ENCODE data around the gene KASH5.

KASH5 gene

DNA sequence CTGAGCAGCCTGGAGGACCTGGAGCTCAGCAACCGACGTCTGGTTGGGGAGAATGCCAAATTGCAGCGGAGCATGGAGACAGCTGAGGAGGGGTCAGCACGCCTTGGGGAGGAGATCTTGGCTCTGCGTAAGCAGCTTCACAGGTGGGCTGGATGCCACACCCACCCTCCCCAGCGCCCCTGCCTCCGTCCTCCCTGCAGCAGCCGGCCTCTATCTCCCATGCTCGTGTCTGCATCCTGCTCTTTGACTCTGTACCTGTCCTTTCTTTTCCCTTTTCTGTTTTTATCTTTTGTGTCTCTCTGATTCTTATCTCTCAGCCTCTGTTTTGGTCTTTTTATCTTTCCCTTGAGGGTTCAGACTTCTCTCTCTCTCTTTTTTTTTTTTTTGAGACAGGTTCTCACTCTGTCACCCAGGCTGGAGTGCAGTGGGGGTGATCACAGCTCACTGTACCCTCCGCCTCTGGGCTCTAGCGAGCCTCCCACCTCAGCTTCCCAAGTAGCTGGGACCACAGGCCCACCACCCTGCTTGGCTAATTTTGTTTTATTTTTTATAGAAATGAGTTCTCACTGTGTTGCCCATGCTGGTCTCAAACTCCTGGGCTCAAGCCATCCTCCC lies 10.1 kb downstream of the KASH5 start:
- no peaks in the 10 kb centered on the region for H3F3A ChIP-seq (ENCODE audit: insufficient read depth, low read length)
- no peak overlapping the region for H3K4me3 ChIP-seq (ENCODE audit: low read length)
- no peaks in the 10 kb centered on the region for H3K9me2 ChIP-seq (replicated peaks; ENCODE audit: insufficient read depth, low read length)
- TF ChIP-seq EZH2 (optimal IDR thresholded peaks at IDR 0.05; ENCODE audit: low read depth, low read length) (no peak), EZH2phosphoT487 (IDR thresholded peaks at IDR 0.05; ENCODE audit: low read length) (no peak)
- TF ChIP-seq, protein P1, sequence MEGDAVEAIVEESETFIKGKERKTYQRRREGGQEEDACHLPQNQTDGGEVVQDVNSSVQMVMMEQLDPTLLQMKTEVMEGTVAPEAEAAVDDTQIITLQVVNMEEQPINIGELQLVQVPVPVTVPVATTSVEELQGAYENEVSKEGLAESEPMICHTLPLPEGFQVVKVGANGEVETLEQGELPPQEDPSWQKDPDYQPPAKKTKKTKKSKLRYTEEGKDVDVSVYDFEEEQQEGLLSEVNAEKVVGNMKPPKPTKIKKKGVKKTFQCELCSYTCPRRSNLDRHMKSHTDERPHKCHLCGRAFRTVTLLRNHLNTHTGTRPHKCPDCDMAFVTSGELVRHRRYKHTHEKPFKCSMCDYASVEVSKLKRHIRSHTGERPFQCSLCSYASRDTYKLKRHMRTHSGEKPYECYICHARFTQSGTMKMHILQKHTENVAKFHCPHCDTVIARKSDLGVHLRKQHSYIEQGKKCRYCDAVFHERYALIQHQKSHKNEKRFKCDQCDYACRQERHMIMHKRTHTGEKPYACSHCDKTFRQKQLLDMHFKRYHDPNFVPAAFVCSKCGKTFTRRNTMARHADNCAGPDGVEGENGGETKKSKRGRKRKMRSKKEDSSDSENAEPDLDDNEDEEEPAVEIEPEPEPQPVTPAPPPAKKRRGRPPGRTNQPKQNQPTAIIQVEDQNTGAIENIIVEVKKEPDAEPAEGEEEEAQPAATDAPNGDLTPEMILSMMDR (IDR thresholded peaks at IDR 0.05; ENCODE audit: low read length) = no peak
- no peak overlapping the region for H3K9ac ChIP-seq (ENCODE audit: low read length)
- no peak for DNase-seq
- H3K9me3 ChIP-seq (replicated peaks; ENCODE audit: insufficient read depth, low read length) = no peaks in the 10 kb centered on the region
- H3K4me1 ChIP-seq (ENCODE audit: low read length) = no peaks in the 10 kb centered on the region
- H3K4me2 ChIP-seq (ENCODE audit: low read depth, low read length) = no peak overlapping the region
- H2AFZ ChIP-seq (ENCODE audit: low read length) = no peak overlapping the region
- H3K36me3 ChIP-seq (replicated peaks; ENCODE audit: insufficient read depth, low read length) = no peaks in the 10 kb centered on the region
- no peaks in the 10 kb centered on the region for H4K20me1 ChIP-seq (ENCODE audit: insufficient read depth, low read length)
- peaks cover 42% of the 10 kb centered on the region for H3K27me3 ChIP-seq (replicated peaks; ENCODE audit: insufficient read depth, low read length)
- no peak overlapping the region for H3K27ac ChIP-seq (ENCODE audit: low read length)
- no peaks in the 10 kb centered on the region for H3K79me2 ChIP-seq (ENCODE audit: low read length)

DNA sequence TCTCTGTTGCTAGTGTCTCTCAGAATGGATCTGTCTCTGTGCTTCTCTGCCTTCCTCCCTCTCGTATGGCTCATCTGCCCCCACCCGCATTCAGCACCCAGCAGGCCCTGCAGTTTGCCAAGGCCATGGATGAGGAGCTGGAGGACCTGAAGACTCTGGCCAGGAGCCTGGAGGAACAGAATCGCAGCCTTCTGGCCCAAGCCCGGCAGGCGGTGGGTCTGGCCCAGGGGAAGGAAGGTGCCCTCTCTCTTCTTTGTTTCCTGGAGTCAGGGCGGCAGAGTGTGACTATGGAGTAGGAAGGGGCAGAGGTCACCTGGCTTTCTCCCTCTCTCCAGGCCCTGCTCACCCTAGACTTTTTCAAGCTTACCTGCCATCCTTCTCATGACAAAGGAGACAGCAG lies 10.9 kb downstream of the KASH5 start:
- Histone ChIP-seq H3K27ac (ENCODE audit: low read length) (no peak overlapping the region), H3K4me3 (ENCODE audit: low read length) (no peak overlapping the region), H3K4me2 (ENCODE audit: low read depth, low read length) (no peak overlapping the region)

DNA sequence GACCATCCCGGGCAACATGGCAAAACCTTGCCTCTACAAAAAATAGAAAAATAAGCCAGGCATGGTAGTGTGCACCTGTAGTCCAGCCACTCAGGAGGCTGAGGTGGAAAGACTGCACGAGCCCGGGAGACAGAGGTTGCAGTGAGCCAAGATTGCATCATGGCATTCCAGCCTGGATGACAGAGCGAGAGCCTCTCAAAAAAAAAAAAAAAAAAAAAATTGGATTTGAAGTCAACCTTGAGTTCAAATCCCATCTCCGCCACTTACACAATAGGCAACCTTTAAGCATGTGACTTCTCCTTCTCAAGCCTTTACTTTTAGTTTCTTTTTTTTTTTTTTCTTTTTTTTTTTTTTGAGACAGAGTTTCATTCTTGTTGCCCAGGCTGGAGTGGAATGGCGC lies 12.0 kb downstream of the KASH5 start:
- Histone ChIP-seq H3K9me2 (replicated peaks; ENCODE audit: insufficient read depth, low read length) (no peaks in the 10 kb centered on the region), H3K4me2 (ENCODE audit: low read depth, low read length) (no peak overlapping the region), H3K4me3 (ENCODE audit: low read length) (no peak overlapping the region), H3K4me1 (ENCODE audit: low read length) (no peaks in the 10 kb centered on the region), H3K27ac (ENCODE audit: low read length) (no peak overlapping the region), H3K9me3 (replicated peaks; ENCODE audit: insufficient read depth, low read length) (no peaks in the 10 kb centered on the region), H3F3A (ENCODE audit: insufficient read depth, low read length) (no peaks in the 10 kb centered on the region), H3K79me2 (ENCODE audit: low read length) (no peaks in the 10 kb centered on the region), H3K36me3 (replicated peaks; ENCODE audit: insufficient read depth, low read length) (no peaks in the 10 kb centered on the region), H3K9ac (ENCODE audit: low read length) (no peak overlapping the region), H3K27me3 (replicated peaks; ENCODE audit: insufficient read depth, low read length) (peaks cover 36% of the 10 kb centered on the region), H2AFZ (ENCODE audit: low read length) (no peak overlapping the region), H4K20me1 (ENCODE audit: insufficient read depth, low read length) (no peaks in the 10 kb centered on the region)
- TF ChIP-seq EZH2 (optimal IDR thresholded peaks at IDR 0.05; ENCODE audit: low read depth, low read length) (no peak), EZH2phosphoT487 (IDR thresholded peaks at IDR 0.05; ENCODE audit: low read length) (no peak)
- TF ChIP-seq, protein P1 (IDR thresholded peaks at IDR 0.05; ENCODE audit: low read length) = no peak
- DNase-seq = no peak

More for the DNA sequence above, 10.9 kb downstream of the KASH5 start:
- Histone ChIP-seq H3K9me3 (replicated peaks; ENCODE audit: insufficient read depth, low read length) (no peaks in the 10 kb centered on the region), H3K4me1 (ENCODE audit: low read length) (no peaks in the 10 kb centered on the region), H2AFZ (ENCODE audit: low read length) (no peak overlapping the region), H3K27me3 (replicated peaks; ENCODE audit: insufficient read depth, low read length) (peaks cover 40% of the 10 kb centered on the region), H3K36me3 (replicated peaks; ENCODE audit: insufficient read depth, low read length) (no peaks in the 10 kb centered on the region), H3K9me2 (replicated peaks; ENCODE audit: insufficient read depth, low read length) (no peaks in the 10 kb centered on the region), H3K9ac (ENCODE audit: low read length) (no peak overlapping the region), H3K79me2 (ENCODE audit: low read length) (no peaks in the 10 kb centered on the region), H3F3A (ENCODE audit: insufficient read depth, low read length) (no peaks in the 10 kb centered on the region), H4K20me1 (ENCODE audit: insufficient read depth, low read length) (no peaks in the 10 kb centered on the region)
- TF ChIP-seq, protein P1 (IDR thresholded peaks at IDR 0.05; ENCODE audit: low read length) = no peak
- TF ChIP-seq EZH2 (optimal IDR thresholded peaks at IDR 0.05; ENCODE audit: low read depth, low read length) (no peak), EZH2phosphoT487 (IDR thresholded peaks at IDR 0.05; ENCODE audit: low read length) (no peak)
- no peak for DNase-seq

All from MM.1S (cell line).